Testis (tissue), 2 donors: ENCODE measurements around the gene USP20.

ENCODE experiments used
- POLR2A ChIP-seq: fragments of 450-650 bp; IDR thresholded peaks from one replicate; pipeline ENCODE4 v1.6.1; 2017; ENCODE audit warnings: antibody characterized with exemption, mild to moderate bottlenecking, moderate library complexity
- TF ChIP-seq, protein P1 (sequence below), 3 experiments: fragments of 450-650 bp in 2 of 3; fragments of 200-600 bp in 1 of 3; sonication (generic) in 1 of 3; IDR thresholded peaks; one replicate each; pipeline ENCODE4 v1.5.1; 2016 to 2019; ENCODE audit warnings: antibody characterized with exemption in 3 of 3, mild to moderate bottlenecking in 2 of 3, moderate library complexity in 1 of 3

DNA sequence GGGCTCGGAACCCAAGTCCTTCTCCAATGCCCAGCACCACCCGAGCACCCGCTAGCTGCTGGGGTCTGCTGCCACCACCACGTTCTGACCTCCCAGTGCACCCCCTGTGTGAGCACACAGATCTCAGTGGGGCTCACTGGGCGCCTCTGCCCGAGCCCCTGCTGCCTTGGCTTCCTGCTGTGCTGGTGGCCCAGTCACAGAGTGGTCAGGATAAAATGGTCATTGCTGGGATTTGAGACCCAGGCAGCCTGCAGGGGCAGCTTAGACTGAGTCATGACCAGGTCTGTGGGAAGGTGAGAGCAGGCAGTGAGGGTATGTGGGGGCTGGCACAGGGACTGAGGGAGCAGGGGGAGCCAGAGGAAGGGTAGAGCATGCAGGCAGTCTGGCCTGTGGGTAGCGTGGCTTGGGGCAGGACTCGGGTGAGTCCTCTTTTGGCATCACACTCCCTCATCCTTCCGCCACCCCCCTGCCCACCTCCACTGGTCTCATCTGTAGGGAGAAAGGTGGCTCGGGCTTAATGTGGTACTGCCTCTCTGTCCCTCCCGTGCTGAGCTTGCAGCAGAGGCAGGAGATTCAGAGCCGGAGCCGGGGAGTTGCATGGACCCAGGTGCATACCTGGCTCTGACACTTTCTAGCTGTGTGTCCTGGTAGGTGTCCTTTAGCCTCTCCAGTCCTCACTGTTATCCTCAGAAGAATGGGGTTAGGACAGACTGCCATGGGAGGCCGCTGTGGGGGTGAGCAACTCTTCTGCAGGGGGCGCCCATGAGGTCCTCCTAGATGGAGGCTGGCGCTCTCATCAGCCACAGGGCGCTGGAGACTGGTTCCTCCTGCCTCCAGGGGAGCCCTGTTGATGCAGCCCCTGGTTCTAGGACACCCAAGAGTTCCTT, 32.1 kb downstream of the USP20 start:
- TF ChIP-seq, protein P1, sequence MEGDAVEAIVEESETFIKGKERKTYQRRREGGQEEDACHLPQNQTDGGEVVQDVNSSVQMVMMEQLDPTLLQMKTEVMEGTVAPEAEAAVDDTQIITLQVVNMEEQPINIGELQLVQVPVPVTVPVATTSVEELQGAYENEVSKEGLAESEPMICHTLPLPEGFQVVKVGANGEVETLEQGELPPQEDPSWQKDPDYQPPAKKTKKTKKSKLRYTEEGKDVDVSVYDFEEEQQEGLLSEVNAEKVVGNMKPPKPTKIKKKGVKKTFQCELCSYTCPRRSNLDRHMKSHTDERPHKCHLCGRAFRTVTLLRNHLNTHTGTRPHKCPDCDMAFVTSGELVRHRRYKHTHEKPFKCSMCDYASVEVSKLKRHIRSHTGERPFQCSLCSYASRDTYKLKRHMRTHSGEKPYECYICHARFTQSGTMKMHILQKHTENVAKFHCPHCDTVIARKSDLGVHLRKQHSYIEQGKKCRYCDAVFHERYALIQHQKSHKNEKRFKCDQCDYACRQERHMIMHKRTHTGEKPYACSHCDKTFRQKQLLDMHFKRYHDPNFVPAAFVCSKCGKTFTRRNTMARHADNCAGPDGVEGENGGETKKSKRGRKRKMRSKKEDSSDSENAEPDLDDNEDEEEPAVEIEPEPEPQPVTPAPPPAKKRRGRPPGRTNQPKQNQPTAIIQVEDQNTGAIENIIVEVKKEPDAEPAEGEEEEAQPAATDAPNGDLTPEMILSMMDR (IDR thresholded peaks at IDR 0.05) = no peak
- TF ChIP-seq POLR2A = no peak
